ENCODE measurements around the gene IVD. TPM values are rescaled to one million over a fixed set of nuclear protein-coding genes. Genes with fewer than 3 reads are reported as not detected.

The IVD gene
- total and polyA plus RNA-seq, 9 of the 15 experiments (the other 6 are each of a cell fraction or from before 2014, with no cell fraction given) = 0.15 to 4.5 (median 2.4) TPM

- Histone ChIP-seq H3K4me1 (replicated peaks in 1 of 2; ENCODE audit: control insufficient read depth in 2 of 2, insufficient read depth in 2 of 2, low read length in 2 of 2) (peaks cover 35 to 51% of the 10 kb centered on the region in 2 experiments), H3K27ac (ENCODE audit: extremely low read depth, low read depth, low read length) (peak within 1 kb of the TSS; percentile 74), H3K36me3 (ENCODE audit: control insufficient read depth, insufficient read depth, low read length) (peaks cover 24% of the 10 kb centered on the region), H4K20me1 (replicated peaks; ENCODE audit: control insufficient read depth, insufficient read depth, low read length) (no peaks in the 10 kb centered on the region; the same call in 1 of the 2 replicates), H3K9me1 (ENCODE audit: control insufficient read depth, insufficient read depth, low read length) (no peaks in the 10 kb centered on the region), H3K9ac (ENCODE audit: insufficient read depth in 1 of 2, low read depth in 2 of 2, low read length in 2 of 2) (peak within 1 kb of the TSS; percentile 63 to 96), H3K9me3 (replicated peaks; ENCODE audit: control insufficient read depth, insufficient read depth, low read depth, low read length) (no peaks in the 10 kb centered on the region), H3K4me2 (ENCODE audit: insufficient read depth, low read length) (peak within 1 kb of the TSS; percentile 82), H2AFZ (ENCODE audit: low read depth, low read length) (peak within 1 kb of the TSS; percentile 86), H3K27me3 (ENCODE audit: control insufficient read depth in 2 of 2, insufficient read depth in 2 of 2, low read length in 2 of 2) (no peaks in the 10 kb centered on the region), H3K4me3 (peak within 1 kb of the TSS; percentile 53), H3K79me2 (ENCODE audit: control insufficient read depth, insufficient read depth, low read length) (peaks cover 15% of the 10 kb centered on the region)
- ChIA-PET CTCF (ENCODE audit: low intra/inter-chr PET ratio) (interaction anchor here (0.6 kb wide), 1 partner anchor 29 kb away, joined by 4 read pairs; no protein-coding TSS in a partner anchor), POLR2A (interaction anchor here (0.5 to 2.2 kb wide), 10 partner anchors 9 to 797 kb away, joined by 3 to 15 read pairs (median 4); no protein-coding TSS in a partner anchor)
- in situ Hi-C loops (cut with MboI) (no loop called here), intact Hi-C loops (cut with micrococcal nuclease) (loop anchor here (2.0 to 5.0 kb wide), 2 partner anchors 30 to 37 kb away; partner anchors contain the start of gene BAHD1)
- 10% methylated on average over 15 of the region's 52 CpGs for WGBS (ENCODE audit: insufficient coverage, low coverage, missing lambda C conversion rate)
- DNase-seq (ENCODE audit: extremely low read depth in 1 of 4, low spot score in 3 of 4) (peak in 2 of 4 experiments; percentile 77 to 89), ATAC-seq (peak; percentile 82), FAIRE-seq (peak; percentile 73)
- BruUV-seq (replicated peaks) = TSS peak; percentile 57
- TF ChIP-seq MNT (conservative IDR thresholded peaks at IDR 0.05) = peak in 1 of 2 experiments; percentile 42; a peak in 1 of 4 replicates
- TF ChIP-seq HES1 (IDR thresholded peaks at IDR 0.05; ENCODE audit: low read depth) = no peak
- TF ChIP-seq, protein P1, sequence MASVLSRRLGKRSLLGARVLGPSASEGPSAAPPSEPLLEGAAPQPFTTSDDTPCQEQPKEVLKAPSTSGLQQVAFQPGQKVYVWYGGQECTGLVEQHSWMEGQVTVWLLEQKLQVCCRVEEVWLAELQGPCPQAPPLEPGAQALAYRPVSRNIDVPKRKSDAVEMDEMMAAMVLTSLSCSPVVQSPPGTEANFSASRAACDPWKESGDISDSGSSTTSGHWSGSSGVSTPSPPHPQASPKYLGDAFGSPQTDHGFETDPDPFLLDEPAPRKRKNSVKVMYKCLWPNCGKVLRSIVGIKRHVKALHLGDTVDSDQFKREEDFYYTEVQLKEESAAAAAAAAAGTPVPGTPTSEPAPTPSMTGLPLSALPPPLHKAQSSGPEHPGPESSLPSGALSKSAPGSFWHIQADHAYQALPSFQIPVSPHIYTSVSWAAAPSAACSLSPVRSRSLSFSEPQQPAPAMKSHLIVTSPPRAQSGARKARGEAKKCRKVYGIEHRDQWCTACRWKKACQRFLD (CRISPR knock-in tag; IDR thresholded peaks at IDR 0.05) = 0 out of 2 replicates have a peak, but pooled peaks have one; percentile 15
- TF ChIP-seq RFX1 (IDR thresholded peaks at IDR 0.05) = peak; percentile 81
- TF ChIP-seq, protein P2, sequence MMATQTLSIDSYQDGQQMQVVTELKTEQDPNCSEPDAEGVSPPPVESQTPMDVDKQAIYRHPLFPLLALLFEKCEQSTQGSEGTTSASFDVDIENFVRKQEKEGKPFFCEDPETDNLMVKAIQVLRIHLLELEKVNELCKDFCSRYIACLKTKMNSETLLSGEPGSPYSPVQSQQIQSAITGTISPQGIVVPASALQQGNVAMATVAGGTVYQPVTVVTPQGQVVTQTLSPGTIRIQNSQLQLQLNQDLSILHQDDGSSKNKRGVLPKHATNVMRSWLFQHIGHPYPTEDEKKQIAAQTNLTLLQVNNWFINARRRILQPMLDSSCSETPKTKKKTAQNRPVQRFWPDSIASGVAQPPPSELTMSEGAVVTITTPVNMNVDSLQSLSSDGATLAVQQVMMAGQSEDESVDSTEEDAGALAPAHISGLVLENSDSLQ (IDR thresholded peaks at IDR 0.05) = peak; percentile 58
- TF ChIP-seq VEZF1 (CRISPR knock-in tag; IDR thresholded peaks at IDR 0.05) = peak; percentile 85
- TF ChIP-seq MXI1 (IDR thresholded peaks at IDR 0.05; ENCODE audit: low read depth, low read length) = no peak
- no peak for TF ChIP-seq UBTF (IDR thresholded peaks at IDR 0.05; ENCODE audit: borderline replicate concordance in 1 of 2, low read depth in 2 of 2, low read length in 2 of 2)
- no peak for TF ChIP-seq MAFF (IDR thresholded peaks at IDR 0.05; ENCODE audit: low read length)
Observed at GRCh38 chr15:40470423-40471104, 65.0 kb downstream of the IVD start, which contains the start of gene CHST14. Gene CHST14, plus strand, starts transcription at chr15:40470984. Its CDS starts 230 bp downstream, at chr15:40471214.
